H1 (cell line): ENCODE results near the gene KLF2. TPM values are rescaled to one million over a fixed set of nuclear protein-coding genes. Genes with fewer than 3 reads are reported as not detected.
"Not testable (repeated sequence)": the region's sequence is repeated elsewhere in the genome, so short reads cannot be mapped to it uniquely, and the experiment has no call there.

Source experiments
- CTCF ChIA-PET: fragments of 300-600 bp; sonication (Branson Sonifier 250); formaldehyde crosslinking; loops from one replicate; lab custom pipeline; 2021; ENCODE audit not compliant: partially characterized antibody; lab: Charles Lee
- POLR2A ChIA-PET: fragments of 300-600 bp; sonication (Branson Sonifier 250); formaldehyde crosslinking; loops from one replicate; lab custom pipeline; 2021; ENCODE audit warnings: inconsistent platforms; ENCODE audit not compliant: partially characterized antibody; lab: Charles Lee
- DNase-seq, 2 experiments: peaks; one replicate each; pipeline versions ENCODE4 v3.0.0 to v3.0.0-alpha.2; 2010 to 2022; ENCODE audit warnings: low spot score in 2 of 2, low read depth in 1 of 2, mixed read lengths in 1 of 2
- FAIRE-seq: peaks from 2 replicates; lab custom pipeline; 2011; peaks lifted over from hg19 to GRCh38; lab: Jason Lieb, UNC
- H2AFZ ChIP-seq: 2 replicates; pipeline ENCODE4 v1.8.1; 2012; ENCODE audit warnings: low read length, inconsistent platforms
- H2AK5ac ChIP-seq: 2 replicates; pipeline ENCODE4 v1.6.1; 2013; ENCODE audit warnings: low read depth, low read length
- H2BK120ac ChIP-seq: replicated peaks from 2 replicates; pipeline ENCODE3; 2013; ENCODE audit warnings: low read depth, low read length, inconsistent platforms
- H2BK12ac ChIP-seq: 2 replicates; pipeline ENCODE4 v1.6.1; 2013; ENCODE audit warnings: low read depth, low read length
- H2BK15ac ChIP-seq: 2 replicates; pipeline ENCODE4 v1.6.1; 2013; ENCODE audit warnings: low read length
- H2BK20ac ChIP-seq: 2 replicates; pipeline ENCODE4 v1.6.1; 2013; ENCODE audit warnings: low read length
- H2BK5ac ChIP-seq: 2 replicates; pipeline ENCODE4 v1.6.1; 2013; ENCODE audit warnings: low read depth, low read length
- H3K14ac ChIP-seq: 2 replicates; pipeline ENCODE4 v1.6.1; 2013; ENCODE audit warnings: inconsistent platforms; ENCODE audit not compliant: insufficient read length
- H3K18ac ChIP-seq: 2 replicates; pipeline ENCODE4 v1.6.1; 2013; ENCODE audit warnings: low read length; ENCODE audit errors: extremely low read depth
- H3K23ac ChIP-seq: 2 replicates; pipeline ENCODE4 v1.6.1; 2013; ENCODE audit warnings: inconsistent platforms; ENCODE audit not compliant: insufficient read length
- H3K23me2 ChIP-seq: 2 replicates; pipeline ENCODE4 v1.6.1; 2013; ENCODE audit warnings: low read depth, low read length
- H3K27ac ChIP-seq: 2 replicates; pipeline ENCODE4 v1.6.1; 2011; ENCODE audit warnings: low read depth, low read length, inconsistent platforms
- H3K27me3 ChIP-seq, 4 experiments: replicated peaks in 1 of 4; 1 replicate in 1 of 4; 2 replicates in 3 of 4; pipeline versions ENCODE4 v1.6.1 to v1.8.1; 2011 to 2013; ENCODE audit warnings: low read length in 3 of 4, mild to moderate bottlenecking in 3 of 4, inconsistent platforms in 2 of 4, mixed read lengths in 2 of 4, moderate library complexity in 1 of 4; ENCODE audit not compliant: control insufficient read depth in 3 of 4, insufficient read depth in 3 of 4; ENCODE audit errors: extremely low read depth in 1 of 4
- H3K36me3 ChIP-seq, 4 experiments: 2 replicates each; pipeline versions ENCODE4 v1.6.1 to v1.8.1; 2011 to 2013; ENCODE audit warnings: mild to moderate bottlenecking in 4 of 4, low read length in 3 of 4, moderate library complexity in 2 of 4, control low read depth in 1 of 4, inconsistent platforms in 1 of 4; ENCODE audit not compliant: insufficient read depth in 4 of 4, control insufficient read depth in 2 of 4
- H3K4ac ChIP-seq: replicated peaks from 2 replicates; pipeline ENCODE3; 2013; ENCODE audit warnings: low read length, low read depth, mixed read lengths, inconsistent platforms; ENCODE audit not compliant: insufficient read length
- H3K4me1 ChIP-seq, 4 experiments: replicated peaks in 1 of 4; 1 replicate in 1 of 4; 2 replicates in 3 of 4; pipeline versions ENCODE4 v1.6.1 to v1.8.1; 2011 to 2013; ENCODE audit warnings: low read length in 3 of 4, inconsistent platforms in 2 of 4, mixed read lengths in 1 of 4; ENCODE audit not compliant: insufficient read depth in 4 of 4, control insufficient read depth in 3 of 4
- H3K4me2 ChIP-seq, 2 experiments: 2 replicates each; pipeline versions ENCODE4 v1.6.1 to v1.8.1; 2011 to 2013; ENCODE audit warnings: low read depth in 2 of 2, low read length in 2 of 2, control low read depth in 1 of 2, inconsistent platforms in 1 of 2, mild to moderate bottlenecking in 1 of 2; ENCODE audit not compliant: insufficient read depth in 1 of 2
- H3K4me3 ChIP-seq, 4 experiments: fragments of 200-600, 300-600 bp in 1 of 4; sonication (generic), shearing (Covaris generic), sonication (Bioruptor Twin) in 1 of 4; 2 replicates each; pipeline versions ENCODE4 v1.5.1 to v1.8.1; 2011 to 2016; ENCODE audit warnings: low read length in 4 of 4, low read depth in 3 of 4, control low read depth in 2 of 4, inconsistent platforms in 2 of 4, mild to moderate bottlenecking in 2 of 4, mixed read lengths in 1 of 4, moderate library complexity in 1 of 4; ENCODE audit not compliant: insufficient read depth in 2 of 4; ENCODE audit errors: extremely low read depth in 1 of 4
- H3K56ac ChIP-seq: replicated peaks from 2 replicates; pipeline ENCODE3; 2013; ENCODE audit warnings: low read depth, mild to moderate bottlenecking, mixed read lengths, low read length, inconsistent platforms; ENCODE audit not compliant: insufficient read length
- H3K79me1 ChIP-seq: 2 replicates; pipeline ENCODE4 v1.6.1; 2013; ENCODE audit warnings: low read depth, low read length, control low read depth
- H3K79me2 ChIP-seq, 2 experiments: 2 replicates each; pipeline versions ENCODE4 v1.6.1 to v1.8.1; 2012 to 2013; ENCODE audit warnings: low read length in 2 of 2, mild to moderate bottlenecking in 2 of 2, inconsistent platforms in 1 of 2; ENCODE audit not compliant: insufficient read depth in 2 of 2, control insufficient read depth in 1 of 2
- H3K9ac ChIP-seq, 4 experiments: replicated peaks in 1 of 4; 1 replicate in 1 of 4; 2 replicates in 3 of 4; pipeline versions ENCODE4 v1.6.1 to v1.8.1; 2011 to 2013; ENCODE audit warnings: low read depth in 3 of 4, low read length in 3 of 4, control low read depth in 2 of 4, mild to moderate bottlenecking in 2 of 4, moderate library complexity in 2 of 4, inconsistent platforms in 1 of 4; ENCODE audit errors: extremely low read depth in 1 of 4
- H3K9me3 ChIP-seq, 2 experiments: 2 replicates each; pipeline versions ENCODE4 v1.6.1 to v1.8.1; 2012 to 2013; ENCODE audit warnings: mild to moderate bottlenecking in 2 of 2, moderate library complexity in 2 of 2, control low read depth in 1 of 2, inconsistent platforms in 1 of 2, low read depth in 1 of 2, low read length in 1 of 2, mixed read lengths in 1 of 2; ENCODE audit not compliant: insufficient read depth in 2 of 2
- H4K20me1 ChIP-seq, 2 experiments: replicated peaks in 1 of 2; 2 replicates each; pipeline versions ENCODE3 to v1.8.1; 2011 to 2013; ENCODE audit warnings: inconsistent platforms in 2 of 2, low read length in 2 of 2, mild to moderate bottlenecking in 1 of 2; ENCODE audit not compliant: insufficient read depth in 2 of 2, control insufficient read depth in 1 of 2
- H4K5ac ChIP-seq: 2 replicates; pipeline ENCODE4 v1.6.1; 2013; ENCODE audit warnings: low read length, low read depth, mixed read lengths, inconsistent platforms; ENCODE audit not compliant: insufficient read length
- H4K8ac ChIP-seq: 2 replicates; pipeline ENCODE4 v1.8.0; 2013; ENCODE audit warnings: mild to moderate bottlenecking, moderate library complexity, low read length, inconsistent platforms; ENCODE audit not compliant: insufficient read depth; ENCODE audit errors: extremely low read depth
- H4K91ac ChIP-seq: replicated peaks from 2 replicates; pipeline ENCODE3; 2013; ENCODE audit warnings: low read length, mixed read lengths, inconsistent platforms; ENCODE audit not compliant: insufficient read length
- WGBS, 2 experiments: shearing (Covaris generic) in 1 of 2; methylation state at CpG; one replicate each; pipeline versions ENCODE4 v1.1.6 to v1.1.7; 2013 to 2015; ENCODE audit warnings: low lambda C conversion rate in 2 of 2, mixed read lengths in 2 of 2, inconsistent platforms in 1 of 2, low coverage in 1 of 2, missing lambda C conversion rate in 1 of 2; ENCODE audit not compliant: insufficient replicate concordance in 2 of 2, insufficient coverage in 1 of 2, insufficient read length in 1 of 2; ENCODE audit errors: extremely low coverage in 1 of 2, missing lambda C conversion rate in 1 of 2; 5-methylcytosine and 5-hydroxymethylcytosine counted together
- polyA plus RNA-seq, 7 experiments: library from polyadenylated mRNA; depleted of rRNA in 3 of 7; stranded (reverse) in 5 of 7; unstranded in 2 of 7; fragments of >200 nt in 5 of 7; fragments of 200-250 nt in 2 of 7; gene quantifications; 1 replicate in 5 of 7; 2 replicates in 1 of 7; 4 replicates in 1 of 7; pipeline versions ENCODE4 v1.2.1 to v1.2.3, GENCODE V29; 2011 to 2013; ENCODE audit warnings: missing spikeins in 2 of 7, mixed read lengths in 2 of 7
- total RNA-seq: library from RNA; stranded (reverse); fragmentation: NEBNext Ultra II Directional; extraction: Animal tissue kit (Norgen Biotek cat#: 25700); gene quantifications from 2 replicates; pipeline ENCODE4 v1.2.1, GENCODE V29; 2021

Gene KLF2
- total and polyA plus RNA-seq, 2 of the 8 experiments (the other 6 are each of a cell fraction or from before 2014, with no cell fraction given) = 0.19 to 0.33 TPM

- H3K18ac ChIP-seq, H2BK12ac ChIP-seq, H3K4ac ChIP-seq, H3K9ac ChIP-seq, H3K4me3 ChIP-seq, H2BK5ac ChIP-seq, H2BK15ac ChIP-seq, H3K23me2 ChIP-seq, H2AK5ac ChIP-seq, H2AFZ ChIP-seq, H4K91ac ChIP-seq, H3K79me1 ChIP-seq, H3K56ac ChIP-seq, H3K27me3 ChIP-seq, H3K14ac ChIP-seq, POLR2A ChIA-PET, H4K20me1 ChIP-seq, H3K4me2 ChIP-seq, H3K79me2 ChIP-seq, CTCF ChIA-PET, DNase-seq, H3K23ac ChIP-seq, H3K9me3 ChIP-seq, H3K27ac ChIP-seq, H2BK120ac ChIP-seq, H4K5ac ChIP-seq, FAIRE-seq, H3K36me3 ChIP-seq, H2BK20ac ChIP-seq, H3K4me1 ChIP-seq, H4K8ac ChIP-seq: not testable (repeated sequence)
- WGBS, 2 experiments = 91% methylated on average over 2 of the region's 2 CpGs; no CpG with 5 or more reads in 1 of the 2 experiments
These were observed 20.1 kb upstream of the KLF2 start for GRCh38 chr19:16304511-16304910.

- POLR2A ChIA-PET, H3K79me2 ChIP-seq, H3K14ac ChIP-seq, H3K79me1 ChIP-seq, H2BK12ac ChIP-seq, H3K23ac ChIP-seq, H3K4me3 ChIP-seq, H4K91ac ChIP-seq, H3K9me3 ChIP-seq, H3K9ac ChIP-seq, H2AK5ac ChIP-seq, H3K27me3 ChIP-seq, H3K4me2 ChIP-seq, H3K4me1 ChIP-seq, H3K36me3 ChIP-seq, H4K20me1 ChIP-seq, H3K56ac ChIP-seq, H2BK15ac ChIP-seq, H4K5ac ChIP-seq, H3K4ac ChIP-seq, H3K27ac ChIP-seq, H3K18ac ChIP-seq, H2AFZ ChIP-seq, H2BK20ac ChIP-seq, H2BK120ac ChIP-seq, H2BK5ac ChIP-seq, H3K23me2 ChIP-seq, H4K8ac ChIP-seq, FAIRE-seq, DNase-seq: not testable (repeated sequence)
- WGBS, 2 experiments = 90% methylated on average over 5 of the region's 6 CpGs; no CpG with 5 or more reads in 1 of the 2 experiments
- CTCF ChIA-PET = interaction anchor here (0.7 to 1.1 kb wide), 3 partner anchors 38 to 78 kb away, joined by 3 to 4 read pairs (median 4); no protein-coding TSS in a partner anchor
These were observed 19.6 kb upstream of the KLF2 start for GRCh38 chr19:16305060-16305459.
